Hindlimb muscle (tissue), 1 donor: Measurements from ENCODE around the gene GPR162. TPM values are rescaled to one million over a fixed set of nuclear protein-coding genes. Genes with fewer than 3 reads are reported as not detected.
"Not testable (repeated sequence)": the region's sequence is repeated elsewhere in the genome, so short reads cannot be mapped to it uniquely, and the experiment has no call there.

Experiments
- DNase-seq: peaks from one replicate; pipeline ENCODE4 v3.0.0-alpha.2; 2013
- polyA plus RNA-seq: library from polyadenylated mRNA; unstranded; fragments of 120-200 nt; gene quantifications from one replicate; pipeline ENCODE4 v1.2.1, GENCODE V29; 2013; ENCODE audit not compliant: insufficient read length

The GPR162 gene
- polyA plus RNA-seq, 1 donor, result 17.6 TPM

DNA sequence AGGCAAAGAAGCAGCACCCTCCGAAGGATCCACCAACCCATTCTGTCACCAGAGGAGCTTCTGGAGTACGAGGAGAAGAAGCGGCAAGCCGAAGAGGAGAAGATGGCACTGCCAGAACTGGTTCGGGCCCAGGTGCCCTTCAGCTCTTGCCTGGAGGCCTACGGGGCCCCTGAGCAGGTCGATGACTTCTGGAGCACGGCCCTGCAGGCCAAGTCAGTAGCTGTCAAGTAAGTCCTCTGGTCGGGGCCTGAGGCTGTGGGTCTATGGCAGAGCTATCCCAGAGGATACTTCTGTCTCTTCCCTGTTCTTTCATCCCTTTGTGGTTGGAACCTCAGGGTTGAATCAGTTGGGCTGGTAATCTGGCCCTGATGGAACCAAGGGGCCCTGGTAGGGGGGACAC lies 39.8 kb downstream of the GPR162 start:
- DNase-seq, result no peak

DNA sequence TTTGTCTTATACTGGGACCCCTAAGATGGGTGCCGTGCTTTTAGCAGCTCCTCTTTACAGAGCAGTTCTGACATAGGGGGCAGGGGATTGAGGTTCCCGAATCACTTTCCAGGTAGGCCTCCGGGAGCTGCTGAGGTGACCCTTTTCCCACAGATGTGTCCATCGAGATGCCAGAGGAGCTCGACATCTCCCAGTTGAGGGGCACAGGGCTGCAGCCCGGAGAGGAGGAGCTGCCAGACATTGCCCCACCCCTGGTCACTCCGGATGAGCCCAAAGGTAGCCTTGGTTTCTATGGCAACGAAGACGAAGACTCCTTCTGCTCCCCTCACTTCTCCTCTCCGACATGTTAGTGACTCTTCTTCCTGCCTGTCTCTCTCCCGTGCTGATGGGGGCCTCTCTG lies 41.4 kb downstream of the GPR162 start:
- DNase-seq, result no peak

DNA sequence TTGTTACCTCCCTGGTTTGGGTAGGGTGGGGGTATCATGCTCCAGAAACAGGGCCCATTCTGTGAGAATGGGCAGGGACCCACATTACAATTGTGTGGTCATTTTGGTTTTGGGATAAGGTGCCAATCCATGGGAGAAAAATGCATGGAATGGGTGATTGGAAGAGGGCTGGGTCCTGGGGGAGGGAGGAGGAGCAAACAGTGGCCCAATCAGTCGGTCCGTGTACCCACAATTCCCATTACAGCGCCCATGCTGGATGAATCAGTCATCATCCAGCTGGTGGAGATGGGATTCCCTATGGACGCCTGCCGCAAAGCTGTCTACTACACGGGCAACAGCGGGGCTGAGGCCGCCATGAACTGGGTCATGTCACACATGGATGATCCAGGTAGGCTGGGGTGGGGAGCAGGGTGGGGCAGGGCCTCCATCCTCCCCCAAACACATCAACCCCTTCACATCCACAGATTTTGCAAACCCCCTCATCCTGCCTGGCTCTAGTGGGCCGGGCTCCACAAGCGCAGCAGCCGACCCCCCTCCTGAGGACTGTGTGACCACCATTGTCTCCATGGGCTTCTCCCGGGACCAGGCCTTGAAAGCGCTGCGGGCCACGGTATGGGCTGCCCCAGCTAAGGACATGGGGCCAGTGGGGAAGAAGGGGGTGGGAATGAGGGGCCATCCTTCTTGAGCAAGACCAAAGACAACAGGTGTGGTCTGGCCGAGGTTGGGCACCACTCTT lies 42.1 kb downstream of the GPR162 start:
- DNase-seq, result no peak

DNA sequence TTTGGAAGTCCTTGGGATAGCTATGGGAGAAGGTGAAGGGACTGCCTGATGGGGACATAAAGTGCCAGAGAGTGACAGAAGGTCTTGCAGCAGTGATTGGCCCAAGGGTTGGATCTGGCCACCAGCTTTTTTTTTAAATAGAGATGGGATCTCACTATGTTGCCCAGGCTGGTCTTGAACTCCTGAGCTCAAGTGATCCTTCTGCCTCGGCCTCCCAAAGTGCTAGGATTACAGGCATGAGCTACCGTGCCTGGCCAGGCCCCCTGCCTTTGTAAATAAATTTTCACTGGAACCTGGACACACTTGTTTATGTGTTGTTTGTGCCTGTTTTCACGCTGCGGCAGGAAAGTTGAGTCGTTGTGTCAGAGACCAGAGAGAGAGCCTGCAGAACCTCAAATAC lies 43.7 kb downstream of the GPR162 start:
- not testable (repeated sequence) for DNase-seq

DNA sequence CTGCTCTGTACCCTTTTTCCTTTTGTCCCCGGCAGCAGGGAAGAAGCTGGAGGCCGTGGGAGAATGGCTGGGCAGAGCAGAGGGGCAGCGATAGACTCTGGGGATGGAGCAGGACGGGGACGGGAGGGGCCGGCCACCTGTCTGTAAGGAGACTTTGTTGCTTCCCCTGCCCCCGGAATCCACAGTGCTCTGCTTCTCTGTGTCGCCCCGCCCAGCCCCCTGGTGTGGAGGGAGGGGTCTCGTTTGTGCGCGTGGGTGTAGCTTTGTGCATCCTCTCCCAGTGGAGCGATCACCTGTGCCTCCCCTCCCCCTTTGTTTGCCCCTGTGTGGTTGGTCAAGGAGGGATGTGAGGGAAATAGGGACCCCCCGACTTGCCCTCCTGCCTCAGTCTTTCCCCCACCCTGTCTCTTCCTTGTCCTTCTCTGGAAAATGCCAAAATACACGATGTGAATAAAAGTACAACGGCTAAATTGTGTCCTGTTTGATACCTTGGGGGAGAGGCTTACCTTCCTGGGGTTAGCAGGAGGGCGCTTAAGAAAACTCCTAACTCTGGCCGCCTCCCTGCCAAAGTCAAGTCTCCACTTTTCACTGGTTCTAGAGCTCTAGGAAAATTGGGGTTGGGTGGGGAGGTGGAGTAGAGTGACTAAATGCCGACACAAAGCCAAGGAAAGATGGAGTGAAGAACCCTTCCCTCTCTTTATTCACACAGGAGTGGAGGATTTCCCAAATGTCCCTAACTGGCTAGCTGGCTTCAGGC lies 44.7 kb downstream of the GPR162 start:
- no peak for DNase-seq

DNA sequence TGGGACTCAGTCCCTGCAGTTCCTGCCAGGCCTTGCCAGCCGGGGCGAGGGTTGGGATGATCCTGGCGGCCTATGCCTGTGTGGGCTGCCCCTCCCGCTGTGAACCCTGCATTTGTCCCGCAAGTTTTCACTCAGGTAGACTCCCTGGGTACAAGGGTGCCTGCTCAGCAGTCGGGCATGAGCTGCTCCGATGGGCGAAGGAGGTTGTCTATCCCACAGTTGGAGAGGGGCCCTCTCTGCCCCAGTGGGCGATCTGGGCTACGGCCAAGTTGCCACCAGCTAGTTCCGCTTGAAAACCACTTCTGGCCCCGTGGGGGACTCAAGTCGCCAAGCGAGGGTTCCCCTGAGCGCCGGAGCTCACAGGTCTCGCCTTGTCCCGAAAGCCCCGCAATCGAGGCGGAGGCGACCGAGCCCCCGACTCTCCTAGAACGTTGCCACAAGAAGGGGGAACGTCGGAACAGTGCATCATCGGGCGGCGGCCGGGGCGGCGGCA lies 45.3 kb downstream of the GPR162 start:
- DNase-seq, result no peak

DNA sequence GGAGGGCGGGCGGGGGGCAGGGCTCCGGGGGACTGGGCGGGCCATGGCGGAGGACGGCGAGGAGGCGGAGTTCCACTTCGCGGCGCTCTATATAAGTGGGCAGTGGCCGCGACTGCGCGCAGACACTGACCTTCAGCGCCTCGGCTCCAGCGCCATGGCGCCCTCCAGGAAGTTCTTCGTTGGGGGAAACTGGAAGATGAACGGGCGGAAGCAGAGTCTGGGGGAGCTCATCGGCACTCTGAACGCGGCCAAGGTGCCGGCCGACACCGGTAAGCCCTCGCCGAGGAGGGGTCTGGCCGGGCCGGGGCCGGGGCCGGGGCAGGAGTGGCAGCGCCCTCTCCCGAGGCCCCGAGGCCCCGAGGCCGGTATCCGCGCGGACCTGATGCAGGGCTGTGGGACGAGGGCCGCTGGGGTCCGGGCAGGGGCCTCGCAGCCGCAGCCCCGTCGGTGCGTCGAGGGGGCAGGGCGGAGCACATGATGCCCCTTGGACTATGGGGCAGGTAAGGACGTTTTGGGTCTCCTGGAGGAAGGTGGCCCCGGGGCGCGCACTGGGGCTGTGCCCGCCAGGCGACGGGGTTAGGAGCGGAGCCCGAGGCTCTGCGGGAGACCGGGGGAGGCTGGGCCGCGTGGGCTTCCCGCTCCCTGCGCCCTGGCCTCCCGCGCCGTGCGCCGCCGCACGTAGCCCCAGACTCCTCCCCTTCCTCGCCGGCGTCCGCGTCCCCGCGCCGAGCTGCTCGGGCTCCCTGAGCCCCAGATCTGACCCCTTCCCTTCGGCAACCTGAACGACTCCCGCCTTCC lies 46.0 kb downstream of the GPR162 start, which contains the start of gene TPI1:
Gene TPI1, plus strand, starts transcription at position 119 of the 798 bp plus-strand sequence. Its CDS starts 36 bp downstream, at position 155.
- DNase-seq, result peak; percentile 89

DNA sequence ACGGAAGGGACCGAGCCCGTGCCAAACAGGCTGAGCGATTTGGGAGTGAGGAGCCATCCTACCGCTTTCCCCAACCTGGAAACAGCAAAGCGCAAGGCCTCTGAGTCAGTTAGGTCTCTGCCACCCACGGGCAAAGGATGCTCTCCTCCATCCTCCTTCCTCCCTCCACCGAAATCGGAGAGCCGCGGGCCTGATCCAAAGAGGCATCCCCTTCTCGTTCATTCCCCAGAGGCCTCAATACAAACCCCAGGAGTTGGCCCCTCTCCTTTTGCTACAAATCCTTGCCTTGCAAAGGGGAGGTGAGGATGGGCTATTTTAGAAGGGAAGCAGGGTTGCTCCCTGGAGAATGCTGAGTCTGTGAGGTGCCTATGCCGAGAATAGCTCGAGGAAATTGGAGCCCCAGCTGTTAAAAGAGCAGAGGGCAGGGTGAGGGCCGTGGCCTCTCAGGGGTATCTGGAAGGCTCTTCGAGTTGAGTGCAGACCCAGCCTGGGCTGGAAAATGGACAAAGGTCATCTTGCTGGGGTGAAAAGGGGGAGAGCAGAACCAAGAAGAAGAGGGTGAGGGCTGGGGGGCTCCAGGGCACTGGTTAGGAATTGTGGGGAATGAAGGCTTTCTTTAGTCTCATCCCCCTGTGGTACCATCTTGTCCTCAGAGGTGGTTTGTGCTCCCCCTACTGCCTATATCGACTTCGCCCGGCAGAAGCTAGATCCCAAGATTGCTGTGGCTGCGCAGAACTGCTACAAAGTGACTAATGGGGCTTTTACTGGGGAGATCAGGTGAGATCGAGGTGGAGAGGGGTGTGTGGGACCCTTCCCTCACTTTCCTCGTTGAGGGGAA lies 46.8 kb downstream of the GPR162 start:
- no peak for DNase-seq

DNA sequence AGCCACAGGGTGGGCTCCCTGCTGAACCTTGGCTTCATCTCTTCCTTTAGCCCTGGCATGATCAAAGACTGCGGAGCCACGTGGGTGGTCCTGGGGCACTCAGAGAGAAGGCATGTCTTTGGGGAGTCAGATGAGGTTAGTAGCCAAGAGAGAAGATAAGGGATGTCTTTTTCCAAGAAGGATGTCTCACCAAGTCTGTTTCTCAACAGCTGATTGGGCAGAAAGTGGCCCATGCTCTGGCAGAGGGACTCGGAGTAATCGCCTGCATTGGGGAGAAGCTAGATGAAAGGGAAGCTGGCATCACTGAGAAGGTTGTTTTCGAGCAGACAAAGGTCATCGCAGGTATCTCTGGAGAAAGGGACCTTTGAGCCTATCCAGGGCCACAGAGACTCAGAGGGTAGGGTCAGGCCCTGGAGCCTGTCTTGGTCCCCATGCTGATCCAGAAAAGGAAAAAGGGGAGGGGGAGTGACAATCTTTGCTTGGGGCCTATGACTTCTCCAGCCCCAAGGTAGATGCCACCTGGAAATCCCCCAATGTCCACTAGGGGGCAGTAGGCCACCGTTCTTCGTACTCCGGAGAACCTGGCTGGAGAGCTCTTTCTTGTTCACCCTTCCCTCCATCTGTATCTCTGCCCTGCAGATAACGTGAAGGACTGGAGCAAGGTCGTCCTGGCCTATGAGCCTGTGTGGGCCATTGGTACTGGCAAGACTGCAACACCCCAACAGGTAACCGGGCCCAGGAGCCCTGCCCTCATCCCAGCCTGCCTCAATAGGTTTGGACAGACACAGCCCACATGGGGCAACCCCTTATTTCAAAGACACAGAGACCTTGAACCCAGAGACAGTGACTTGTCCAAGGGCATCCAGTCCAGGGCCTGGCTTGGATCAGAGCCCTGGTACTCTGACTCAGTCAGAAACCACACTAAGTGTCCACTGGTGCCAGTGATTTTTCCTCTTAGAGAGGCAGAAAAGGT lies 47.7 kb downstream of the GPR162 start:
- DNase-seq, result peak; percentile 78

DNA sequence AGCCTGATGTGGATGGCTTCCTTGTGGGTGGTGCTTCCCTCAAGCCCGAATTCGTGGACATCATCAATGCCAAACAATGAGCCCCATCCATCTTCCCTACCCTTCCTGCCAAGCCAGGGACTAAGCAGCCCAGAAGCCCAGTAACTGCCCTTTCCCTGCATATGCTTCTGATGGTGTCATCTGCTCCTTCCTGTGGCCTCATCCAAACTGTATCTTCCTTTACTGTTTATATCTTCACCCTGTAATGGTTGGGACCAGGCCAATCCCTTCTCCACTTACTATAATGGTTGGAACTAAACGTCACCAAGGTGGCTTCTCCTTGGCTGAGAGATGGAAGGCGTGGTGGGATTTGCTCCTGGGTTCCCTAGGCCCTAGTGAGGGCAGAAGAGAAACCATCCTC lies 48.7 kb downstream of the GPR162 start:
- not testable (repeated sequence) for DNase-seq

DNA sequence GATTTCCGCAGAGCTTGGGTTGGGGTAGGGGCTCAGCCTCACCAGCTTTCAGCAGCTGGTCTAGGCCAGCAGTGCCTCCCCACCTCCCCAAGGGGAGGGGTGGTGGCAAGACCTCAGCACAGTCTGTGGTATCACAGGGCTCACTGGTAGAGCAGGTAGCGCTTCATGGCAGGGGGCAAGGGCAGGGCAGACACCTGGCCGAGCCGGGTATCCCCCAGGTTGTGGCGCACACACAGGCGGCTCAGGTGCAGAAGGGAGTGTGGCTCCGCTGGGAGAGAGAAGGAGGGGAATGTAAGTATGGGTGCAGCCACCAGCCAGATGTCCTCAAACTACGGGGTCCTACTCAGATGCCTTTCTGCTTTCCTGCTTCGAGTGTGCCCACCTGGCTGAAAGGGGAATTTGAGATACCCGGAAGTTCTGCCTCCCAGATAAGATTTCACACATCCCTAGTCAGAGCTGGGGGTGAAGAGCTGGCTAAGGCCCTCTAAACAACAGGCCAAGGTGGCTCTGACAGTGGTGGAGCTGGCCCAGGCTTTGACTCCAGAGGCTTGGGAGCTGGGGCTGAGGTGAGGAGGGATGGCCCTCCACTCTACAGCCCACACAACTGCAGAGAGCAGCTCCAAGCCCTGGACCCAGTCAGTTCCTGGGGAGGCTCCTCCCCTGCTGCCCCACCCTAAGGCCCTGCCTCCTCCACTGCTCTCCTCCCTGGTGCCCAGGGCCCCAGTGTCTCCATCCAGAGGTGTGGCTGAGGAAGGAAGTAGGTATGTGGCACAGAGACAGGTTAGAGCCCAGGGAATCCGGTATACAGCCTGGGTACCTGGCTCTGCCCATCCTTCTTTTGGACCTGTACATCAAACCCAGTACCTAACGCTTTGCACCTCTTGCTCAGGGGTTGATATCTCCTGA lies 49.7 kb downstream of the GPR162 start:
- no peak for DNase-seq

DNA sequence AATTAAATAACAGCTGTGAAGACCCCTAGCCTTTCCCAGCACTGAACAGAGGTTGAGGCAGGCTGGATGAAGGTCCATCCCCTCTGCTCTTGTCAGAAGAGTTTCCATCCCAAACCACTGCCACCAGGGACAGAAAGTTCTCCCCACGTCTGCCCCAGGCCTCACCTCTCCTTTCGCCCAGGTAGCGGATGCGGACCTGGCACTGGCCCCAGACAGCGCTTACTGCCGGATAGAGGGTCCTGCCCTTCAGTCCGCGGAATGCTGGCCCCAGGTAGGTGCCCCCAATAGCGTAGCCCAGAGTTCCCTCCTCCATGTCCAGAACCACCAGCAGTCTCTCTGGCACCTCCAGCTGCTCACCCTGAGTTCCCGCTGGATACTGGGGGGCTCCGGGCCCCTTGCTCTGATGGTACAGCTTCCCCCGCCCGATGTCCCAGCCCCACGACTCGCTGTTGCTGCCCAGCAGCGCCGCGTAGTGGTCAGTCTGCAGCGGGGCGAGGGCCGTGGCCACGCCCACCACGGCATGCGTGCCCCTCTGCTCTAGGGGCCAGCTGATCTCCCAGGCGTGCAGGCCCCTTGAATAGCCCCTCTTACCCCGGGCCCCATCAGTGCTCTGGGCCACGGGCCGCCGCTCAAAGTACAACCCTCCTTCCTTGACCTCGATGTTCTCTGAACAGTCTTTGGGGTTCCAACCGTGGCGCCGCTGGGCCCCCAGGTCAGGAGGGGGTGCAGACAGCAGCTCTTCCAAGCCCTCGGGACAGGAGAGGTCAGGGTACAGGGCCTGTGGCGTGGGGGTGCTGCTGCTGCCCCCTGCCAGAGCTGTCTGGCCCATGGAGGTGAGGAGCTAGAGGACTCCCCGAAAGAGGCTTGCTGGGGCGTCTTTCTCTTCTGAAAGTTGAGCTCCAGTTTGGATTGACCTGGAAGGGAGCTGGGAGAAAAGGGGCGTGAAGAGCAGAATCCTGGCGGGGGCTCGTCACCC lies 50.7 kb downstream of the GPR162 start:
- peak; percentile 90 for DNase-seq

DNA sequence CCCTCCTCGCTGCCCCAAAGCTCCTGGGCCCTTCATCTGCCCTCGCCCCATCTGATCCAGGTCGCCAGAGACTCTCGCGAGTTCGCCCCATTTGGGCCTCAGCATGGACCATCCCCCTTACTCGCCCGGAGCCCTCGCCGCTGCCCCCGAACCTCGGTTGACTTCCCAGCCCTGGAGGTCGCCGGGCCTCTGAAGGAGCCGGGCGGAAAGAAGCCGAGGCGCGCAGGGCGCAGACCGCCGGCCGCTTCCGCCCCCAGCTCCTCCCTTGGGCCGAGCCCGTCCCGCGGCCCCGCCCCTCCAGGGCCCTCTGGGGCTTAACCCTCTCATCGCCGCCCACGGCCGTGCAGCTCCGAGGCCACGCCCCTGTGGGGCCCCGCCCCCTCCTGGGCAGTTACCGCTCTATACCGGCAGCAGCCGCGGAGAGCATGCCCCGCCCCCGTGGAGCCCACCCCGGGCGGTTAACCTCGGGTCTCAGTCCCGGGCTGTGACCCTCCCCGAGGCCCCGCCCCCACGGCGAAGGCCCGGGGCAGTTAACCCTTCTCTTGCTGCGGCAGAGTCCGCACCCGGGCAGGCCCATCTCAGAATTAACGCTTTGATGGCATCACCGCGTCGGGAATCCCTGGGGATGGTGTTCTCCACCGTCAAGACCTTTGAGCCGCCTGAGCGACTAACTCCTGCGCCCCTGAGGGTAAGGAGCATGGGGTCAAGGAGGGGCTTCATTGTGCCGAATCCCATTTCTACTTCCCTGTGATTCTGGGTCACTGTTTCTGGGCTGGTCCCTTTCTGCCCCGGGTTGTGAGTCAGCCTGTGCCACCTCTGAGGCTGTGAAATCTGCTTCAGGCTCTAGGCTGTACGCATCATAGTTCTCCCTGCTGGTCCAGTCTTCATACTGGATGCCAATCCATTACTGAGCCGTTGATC lies 51.7 kb downstream of the GPR162 start, which contains the start of gene SPSB2:
Gene SPSB2, minus strand, starts transcription at position 210 of the 921 bp plus-strand sequence. CDS start 402 bp downstream, outside the sequence.
- peak; percentile 97 for DNase-seq

DNA sequence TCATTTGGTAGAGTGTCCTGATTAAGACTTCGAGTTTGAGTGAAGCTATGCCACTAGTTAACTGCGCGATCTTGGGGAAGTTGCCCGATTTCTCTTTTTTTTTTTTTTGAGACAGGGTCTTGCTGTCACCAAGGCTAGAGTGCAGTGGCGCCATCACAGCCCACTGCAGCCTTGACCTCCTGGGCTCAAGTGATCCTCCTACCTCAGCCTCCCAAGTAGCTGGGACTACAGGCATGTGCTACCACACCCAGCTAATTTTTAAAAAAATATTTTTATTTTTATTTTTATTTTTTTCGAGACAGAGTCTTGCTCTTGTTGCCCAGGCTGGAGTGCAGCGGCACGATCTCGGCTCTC lies 52.4 kb downstream of the GPR162 start:
- not testable (repeated sequence) for DNase-seq
